A549 (cell line): ENCODE results near the gene FGF3. TPM values are rescaled to one million over a fixed set of nuclear protein-coding genes. Genes with fewer than 3 reads are reported as not detected.

ENCODE experiments used
- ATAC-seq, 2 experiments: fragments of 200-7000 bp in 1 of 2; fragments of >200 bp in 1 of 2; cut with Nextera tagmentation in 1 of 2; cut with Tn5 transposase in 1 of 2; 3 replicates each; pipeline versions ENCODE4 v1.8.0 to v1.9.1; 2018 to 2020; ENCODE audit warnings: mild to moderate bottlenecking in 1 of 2, moderate library complexity in 1 of 2
- CTCF ChIA-PET: fragments of 300-600 bp; sonication (Branson Sonifier 250); formaldehyde crosslinking; extraction: SDS; loops from one replicate; lab custom pipeline; 2021; ENCODE audit warnings: antibody characterized with exemption, inconsistent platforms; lab: Yijun Ruan, JAX
- POLR2A ChIA-PET: fragments of 350-600 bp; formaldehyde crosslinking; extraction: SDS; loops from one replicate; lab custom pipeline; 2021; ENCODE audit warnings: antibody characterized with exemption, inconsistent platforms; lab: Yijun Ruan, JAX
- DNase-seq, 2 experiments: peaks; one replicate each; pipeline versions ENCODE4 v3.0.0 to v3.0.0-alpha.2; 2011 to 2016; ENCODE audit warnings: low read depth in 1 of 2, low spot score in 1 of 2
- FAIRE-seq: peaks from 2 replicates; lab custom pipeline; 2011; peaks lifted over from hg19 to GRCh38; lab: Jason Lieb, UNC
- H3K27ac ChIP-seq, 2 experiments: fragments of >200 bp; sonication (Bioruptor Twin); formaldehyde crosslinking; 3 replicates each; pipeline ENCODE4 v1.5.1; 2016 to 2017
- H3K4me1 ChIP-seq: fragments of >200 bp; sonication (Bioruptor Twin); formaldehyde crosslinking; 3 replicates; pipeline ENCODE4 v1.6.1; 2016
- H3K4me2 ChIP-seq: fragments of >200 bp; sonication (Bioruptor Twin); formaldehyde crosslinking; 3 replicates; pipeline ENCODE4 v1.6.1; 2016
- H3K4me3 ChIP-seq: fragments of >200 bp; sonication (Bioruptor Twin); formaldehyde crosslinking; 3 replicates; pipeline ENCODE4 v1.5.1; 2016
- H3K9me3 ChIP-seq: fragments of >200 bp; sonication (Bioruptor Twin); formaldehyde crosslinking; 3 replicates; pipeline ENCODE4 v1.6.1; 2016
- EHF ChIP-seq: fragments of 250-450 bp; sonication (Bioruptor Pico); IDR thresholded peaks from 2 replicates; pipeline ENCODE4 v1.5.0; 2020; ENCODE audit warnings: mild to moderate bottlenecking
- EP300 ChIP-seq, 2 experiments: fragments of >200 bp; sonication (Bioruptor Twin); formaldehyde crosslinking; IDR thresholded peaks; 2 replicates in 1 of 2; 3 replicates in 1 of 2; pipeline ENCODE4 v1.6.1; 2016 to 2017
- FOSL2 ChIP-seq, 2 experiments: fragments of 450-650 bp in 1 of 2; fragments of >200 bp in 1 of 2; sonication (Bioruptor Twin) in 1 of 2; formaldehyde crosslinking; IDR thresholded peaks; 2 replicates each; pipeline versions ENCODE4 v1.5.0 to v1.6.1; 2016 to 2020; ENCODE audit warnings: mild to moderate bottlenecking in 1 of 2, moderate library complexity in 1 of 2
- HOXB13 ChIP-seq: fragments of 250-450 bp; sonication (Bioruptor Pico); IDR thresholded peaks from 2 replicates; pipeline ENCODE4 v1.5.0; 2020; ENCODE audit warnings: low read depth, mild to moderate bottlenecking, moderate library complexity
- KDM1A ChIP-seq: fragments of 200-600 bp; sonication (generic); IDR thresholded peaks from 2 replicates; pipeline ENCODE4 v1.6.1; 2016; ENCODE audit warnings: low read depth, mild to moderate bottlenecking
- RFX5 ChIP-seq: fragments of 450-650 bp; IDR thresholded peaks from 2 replicates; pipeline ENCODE4 v1.7.1; 2014; ENCODE audit warnings: antibody characterized with exemption, mild to moderate bottlenecking, moderate library complexity
- WGBS: methylation state at CpG from one replicate; pipeline ENCODE4 v1.1.6; 2017; ENCODE audit errors: missing lambda C conversion rate; 5-methylcytosine and 5-hydroxymethylcytosine counted together
- polyA plus RNA-seq, 4 experiments: library from polyadenylated mRNA; depleted of rRNA in 3 of 4; stranded (reverse); fragments of >200 nt; fragmentation: RNase III in 1 of 4; extraction: RNeasy Plus Mini Kit Qiagen cat#74134 plus additional on column Dnase treatment in 1 of 4; gene quantifications; 2 replicates in 3 of 4; 3 replicates in 1 of 4; pipeline ENCODE4 v1.2.3, GENCODE V29; 2011 to 2017
- TF ChIP-seq, protein P1 (sequence below): fragments of 200-600 bp; sonication (generic); IDR thresholded peaks from 2 replicates; pipeline ENCODE4 v1.6.1; 2016; ENCODE audit warnings: antibody characterized with exemption, mild to moderate bottlenecking, moderate library complexity
- TF ChIP-seq, protein P2 (sequence below): IDR thresholded peaks from 2 replicates; pipeline ENCODE4 v1.6.1; 2012; ENCODE audit warnings: low read depth, borderline replicate concordance

The FGF3 gene
- polyA plus RNA-seq, 2 of the 4 experiments (the other 2 are of a cell fraction): not detected

DNA sequence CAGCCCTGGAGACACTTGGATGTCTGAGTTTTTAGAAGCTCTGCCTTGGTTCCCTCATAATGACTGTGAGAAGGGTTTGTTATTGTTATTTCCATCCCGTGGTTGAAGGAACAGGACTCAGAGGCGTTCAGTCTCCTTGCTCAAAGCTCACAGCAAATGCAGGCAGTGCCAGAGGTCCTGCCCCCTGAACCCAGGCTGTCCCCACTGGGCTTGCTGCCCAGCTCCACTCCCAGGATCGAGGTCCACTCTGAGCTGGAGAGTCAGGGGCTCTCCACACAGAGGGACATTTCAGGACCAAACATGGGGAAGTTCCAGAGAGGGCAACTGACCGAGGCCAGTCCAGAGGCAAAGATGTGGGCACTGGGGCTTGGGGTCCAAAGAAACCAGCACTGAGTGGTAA, 58.9 kb downstream of the FGF3 start:
- TF ChIP-seq KDM1A (no peak), RFX5 (no peak), HOXB13 (no peak), EHF (CRISPR knock-in tag) (no peak), EP300 (IDR thresholded peaks at IDR 0.05) (no peak), FOSL2 (IDR thresholded peaks at IDR 0.05) (no peak), FOSL2 (CRISPR knock-in tag; IDR thresholded peaks at IDR 0.05) (no peak)
- TF ChIP-seq, protein P1, sequence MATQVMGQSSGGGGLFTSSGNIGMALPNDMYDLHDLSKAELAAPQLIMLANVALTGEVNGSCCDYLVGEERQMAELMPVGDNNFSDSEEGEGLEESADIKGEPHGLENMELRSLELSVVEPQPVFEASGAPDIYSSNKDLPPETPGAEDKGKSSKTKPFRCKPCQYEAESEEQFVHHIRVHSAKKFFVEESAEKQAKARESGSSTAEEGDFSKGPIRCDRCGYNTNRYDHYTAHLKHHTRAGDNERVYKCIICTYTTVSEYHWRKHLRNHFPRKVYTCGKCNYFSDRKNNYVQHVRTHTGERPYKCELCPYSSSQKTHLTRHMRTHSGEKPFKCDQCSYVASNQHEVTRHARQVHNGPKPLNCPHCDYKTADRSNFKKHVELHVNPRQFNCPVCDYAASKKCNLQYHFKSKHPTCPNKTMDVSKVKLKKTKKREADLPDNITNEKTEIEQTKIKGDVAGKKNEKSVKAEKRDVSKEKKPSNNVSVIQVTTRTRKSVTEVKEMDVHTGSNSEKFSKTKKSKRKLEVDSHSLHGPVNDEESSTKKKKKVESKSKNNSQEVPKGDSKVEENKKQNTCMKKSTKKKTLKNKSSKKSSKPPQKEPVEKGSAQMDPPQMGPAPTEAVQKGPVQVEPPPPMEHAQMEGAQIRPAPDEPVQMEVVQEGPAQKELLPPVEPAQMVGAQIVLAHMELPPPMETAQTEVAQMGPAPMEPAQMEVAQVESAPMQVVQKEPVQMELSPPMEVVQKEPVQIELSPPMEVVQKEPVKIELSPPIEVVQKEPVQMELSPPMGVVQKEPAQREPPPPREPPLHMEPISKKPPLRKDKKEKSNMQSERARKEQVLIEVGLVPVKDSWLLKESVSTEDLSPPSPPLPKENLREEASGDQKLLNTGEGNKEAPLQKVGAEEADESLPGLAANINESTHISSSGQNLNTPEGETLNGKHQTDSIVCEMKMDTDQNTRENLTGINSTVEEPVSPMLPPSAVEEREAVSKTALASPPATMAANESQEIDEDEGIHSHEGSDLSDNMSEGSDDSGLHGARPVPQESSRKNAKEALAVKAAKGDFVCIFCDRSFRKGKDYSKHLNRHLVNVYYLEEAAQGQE: no peak
- TF ChIP-seq, protein P2, sequence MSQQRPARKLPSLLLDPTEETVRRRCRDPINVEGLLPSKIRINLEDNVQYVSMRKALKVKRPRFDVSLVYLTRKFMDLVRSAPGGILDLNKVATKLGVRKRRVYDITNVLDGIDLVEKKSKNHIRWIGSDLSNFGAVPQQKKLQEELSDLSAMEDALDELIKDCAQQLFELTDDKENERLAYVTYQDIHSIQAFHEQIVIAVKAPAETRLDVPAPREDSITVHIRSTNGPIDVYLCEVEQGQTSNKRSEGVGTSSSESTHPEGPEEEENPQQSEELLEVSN: no peak
- H3K4me3 ChIP-seq: no peak overlapping the region
- CTCF ChIA-PET: interaction anchor here (0.9 to 1.1 kb wide), 4 partner anchors 10 to 113 kb away, joined by 3 to 4 read pairs (median 3); no protein-coding TSS in a partner anchor
- H3K27ac ChIP-seq: no peak overlapping the region
- DNase-seq (no peak), ATAC-seq (no peak), FAIRE-seq (no peak)
- H3K9me3 ChIP-seq: peaks cover 10% of the 10 kb centered on the region; the same call in 2 of the 3 replicates
- POLR2A ChIA-PET: no interaction called here
- no peaks in the 10 kb centered on the region for H3K4me1 ChIP-seq
- no peak overlapping the region for H3K4me2 ChIP-seq
- WGBS: 3% methylated on average over 4 of the region's 4 CpGs

Other genes with a start within 250 kb of the FGF3 start
- gene CCND1, start 178.3 kb downstream of the FGF3 start, polyA plus RNA-seq (2011; rRNA removed): 106 and 136 TPM in 2 replicates
- gene CCND1, start 178.3 kb downstream of the FGF3 start, polyA plus RNA-seq (2017; fragmentation: RNase III; extraction: RNeasy Plus Mini Kit Qiagen cat#74134 plus additional on column Dnase treatment): 125 to 157 TPM (median 131 TPM) in 3 replicates
- 20.0 and 25.1 TPM in 2 replicates for gene LTO1, start 144.1 kb downstream of the FGF3 start, polyA plus RNA-seq (2011; rRNA removed)
- gene LTO1, start 144.1 kb downstream of the FGF3 start, polyA plus RNA-seq (2017; fragmentation: RNase III; extraction: RNeasy Plus Mini Kit Qiagen cat#74134 plus additional on column Dnase treatment): 27.0 to 30.3 TPM (median 29.7 TPM) in 3 replicates
- gene FGF19, start 115.4 kb downstream of the FGF3 start, polyA plus RNA-seq (2011; rRNA removed): 0.28 and 0.31 TPM in 2 replicates
- 0.05 TPM in 1 of 3 replicates, not detected in the others for gene FGF19, start 115.4 kb downstream of the FGF3 start, polyA plus RNA-seq (2017; fragmentation: RNase III; extraction: RNeasy Plus Mini Kit Qiagen cat#74134 plus additional on column Dnase treatment)
- gene FGF4, start 44.1 kb downstream of the FGF3 start, polyA plus RNA-seq (2011; rRNA removed): not detected in 2 replicates
- not detected in 3 replicates for gene FGF4, start 44.1 kb downstream of the FGF3 start, polyA plus RNA-seq (2017; fragmentation: RNase III; extraction: RNeasy Plus Mini Kit Qiagen cat#74134 plus additional on column Dnase treatment)